Endothelial cell (in vitro differentiated cells): Measurements from ENCODE around the gene ABLIM1. TPM values are rescaled to one million over a fixed set of nuclear protein-coding genes. Genes with fewer than 3 reads are reported as not detected.

Experiments used
- DNase-seq: peaks from one replicate; pipeline ENCODE4 v3.0.0; 2021; ENCODE audit warnings: low spot score
- H3K27ac Mint-ChIP-seq: one replicate; pipeline ENCODE4 v1.8.0; 2021; ENCODE audit warnings: mixed read lengths, inconsistent platforms; ENCODE audit not compliant: unreplicated experiment
- H3K27me3 Mint-ChIP-seq: one replicate; pipeline ENCODE4 v1.8.0; 2021; ENCODE audit warnings: mild to moderate bottlenecking, moderate library complexity, mixed read lengths, inconsistent platforms; ENCODE audit not compliant: unreplicated experiment
- H3K36me3 Mint-ChIP-seq: one replicate; pipeline ENCODE4 v1.8.0; 2021; ENCODE audit warnings: mild to moderate bottlenecking, low read depth, mixed read lengths, inconsistent platforms; ENCODE audit not compliant: unreplicated experiment
- H3K4me1 Mint-ChIP-seq: one replicate; pipeline ENCODE4 v1.8.0; 2021; ENCODE audit warnings: mild to moderate bottlenecking, mixed read lengths, inconsistent platforms; ENCODE audit not compliant: unreplicated experiment
- H3K4me3 Mint-ChIP-seq: one replicate; pipeline ENCODE4 v1.8.0; 2021; ENCODE audit warnings: mild to moderate bottlenecking, mixed read lengths, inconsistent platforms; ENCODE audit not compliant: unreplicated experiment
- H3K9me3 Mint-ChIP-seq: one replicate; pipeline ENCODE4 v1.8.0; 2021; ENCODE audit warnings: mixed read lengths, inconsistent platforms; ENCODE audit not compliant: unreplicated experiment
- total RNA-seq: library from RNA; stranded (reverse); fragmentation: NEBNext Ultra II Directional; extraction: Animal tissue kit (Norgen Biotek cat#: 25700); gene quantifications from one replicate; pipeline ENCODE4 v1.2.1, GENCODE V29; 2021; ENCODE audit not compliant: unreplicated experiment
- TF ChIP-seq, protein P1 (sequence below): fragments of 200-600 bp; sonication (generic); IDR thresholded peaks from one replicate; pipeline ENCODE4 v1.5.0; 2021; ENCODE audit warnings: antibody characterized with exemption; ENCODE audit not compliant: unreplicated experiment

The ABLIM1 gene
- total RNA-seq, 1 donor from 2014 or later = 55.9 TPM

DNA sequence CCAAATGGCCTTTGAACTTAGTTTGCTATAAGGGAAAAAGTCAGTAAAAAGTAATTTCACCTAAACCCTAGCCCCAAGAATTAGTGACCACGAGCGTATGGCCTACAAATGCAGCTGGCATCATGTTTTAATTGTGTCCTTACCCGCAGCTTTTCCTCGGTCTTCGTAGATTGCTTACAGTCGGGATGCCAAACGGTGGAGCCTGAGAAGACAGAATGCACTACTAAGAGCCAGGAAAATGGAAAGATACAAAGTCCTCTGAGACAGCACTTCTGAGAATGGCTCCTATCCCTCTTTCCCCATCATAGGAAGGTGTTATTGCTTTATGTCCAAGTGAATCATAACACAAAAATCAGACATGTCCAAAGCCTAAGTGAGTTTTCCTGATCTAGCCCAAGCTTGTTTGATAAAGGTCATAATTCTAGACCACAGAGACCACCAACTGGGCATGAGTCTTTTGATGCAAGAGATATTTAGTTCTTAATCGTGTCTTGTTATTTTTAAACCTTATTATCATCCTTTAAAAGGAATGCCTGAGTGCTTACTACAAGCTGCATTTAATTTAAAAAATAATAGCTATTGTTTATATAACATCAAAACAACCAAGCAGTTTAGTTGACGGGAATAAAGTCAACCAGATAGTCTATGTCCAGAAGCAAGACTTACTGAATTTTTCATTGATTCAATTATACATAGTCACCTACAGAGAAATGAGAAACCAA, 170.1 kb downstream of the ABLIM1 start:
- no peaks in the 10 kb centered on the region for H3K9me3 Mint-ChIP-seq
- H3K27ac Mint-ChIP-seq = no peak overlapping the region
- DNase-seq = no peak
- H3K4me3 Mint-ChIP-seq = no peak overlapping the region
- peaks cover 37% of the 10 kb centered on the region for H3K4me1 Mint-ChIP-seq
- H3K36me3 Mint-ChIP-seq = peaks cover 19% of the 10 kb centered on the region
- no peaks in the 10 kb centered on the region for H3K27me3 Mint-ChIP-seq
- TF ChIP-seq, protein P1, sequence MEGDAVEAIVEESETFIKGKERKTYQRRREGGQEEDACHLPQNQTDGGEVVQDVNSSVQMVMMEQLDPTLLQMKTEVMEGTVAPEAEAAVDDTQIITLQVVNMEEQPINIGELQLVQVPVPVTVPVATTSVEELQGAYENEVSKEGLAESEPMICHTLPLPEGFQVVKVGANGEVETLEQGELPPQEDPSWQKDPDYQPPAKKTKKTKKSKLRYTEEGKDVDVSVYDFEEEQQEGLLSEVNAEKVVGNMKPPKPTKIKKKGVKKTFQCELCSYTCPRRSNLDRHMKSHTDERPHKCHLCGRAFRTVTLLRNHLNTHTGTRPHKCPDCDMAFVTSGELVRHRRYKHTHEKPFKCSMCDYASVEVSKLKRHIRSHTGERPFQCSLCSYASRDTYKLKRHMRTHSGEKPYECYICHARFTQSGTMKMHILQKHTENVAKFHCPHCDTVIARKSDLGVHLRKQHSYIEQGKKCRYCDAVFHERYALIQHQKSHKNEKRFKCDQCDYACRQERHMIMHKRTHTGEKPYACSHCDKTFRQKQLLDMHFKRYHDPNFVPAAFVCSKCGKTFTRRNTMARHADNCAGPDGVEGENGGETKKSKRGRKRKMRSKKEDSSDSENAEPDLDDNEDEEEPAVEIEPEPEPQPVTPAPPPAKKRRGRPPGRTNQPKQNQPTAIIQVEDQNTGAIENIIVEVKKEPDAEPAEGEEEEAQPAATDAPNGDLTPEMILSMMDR = no peak

DNA sequence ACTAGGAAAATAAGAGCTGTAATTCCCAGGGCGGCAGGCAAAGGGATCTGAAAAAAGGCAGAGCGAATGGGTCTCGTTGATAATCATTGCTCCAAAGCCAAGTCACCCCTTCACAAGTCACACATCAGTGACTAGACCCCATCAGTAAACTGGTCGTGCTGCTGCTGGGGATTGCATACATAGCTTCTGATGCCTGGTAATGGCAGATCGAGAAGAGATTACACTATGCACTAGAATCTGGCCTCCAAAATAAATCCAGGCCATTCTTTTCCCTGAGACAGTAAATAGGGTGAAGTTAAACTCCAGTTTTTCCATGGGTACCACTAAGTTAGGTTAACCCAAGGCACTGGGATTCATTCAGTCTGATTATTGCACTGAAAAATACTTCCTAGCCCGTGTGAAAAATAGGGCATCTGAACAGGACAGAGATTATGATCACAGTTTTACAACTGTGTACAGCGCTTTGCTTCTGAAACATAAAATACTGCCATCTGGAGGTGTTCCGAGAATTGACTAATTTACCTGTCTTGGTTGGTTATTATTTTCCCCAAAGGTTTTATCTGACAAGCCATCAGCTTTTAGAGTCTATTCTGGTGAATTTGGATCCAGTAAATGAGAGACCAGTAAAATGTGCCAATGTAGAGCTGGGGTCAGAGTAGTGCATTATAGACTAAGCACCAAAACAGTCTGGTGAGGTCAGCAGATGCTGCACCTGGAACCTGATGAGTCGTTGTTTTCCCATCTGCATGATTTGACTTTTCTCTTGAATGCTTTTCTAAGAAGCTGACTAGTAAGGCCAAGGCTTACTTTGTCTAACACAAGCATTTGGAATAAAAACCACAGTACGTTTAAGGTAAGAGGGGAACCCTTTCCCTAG, 170.9 kb downstream of the ABLIM1 start:
- Mint-ChIP-seq H3K9me3 (no peaks in the 10 kb centered on the region), H3K36me3 (peaks cover 19% of the 10 kb centered on the region), H3K4me1 (peaks cover 30% of the 10 kb centered on the region), H3K27me3 (no peaks in the 10 kb centered on the region), H3K27ac (no peak overlapping the region), H3K4me3 (no peak overlapping the region)
- no peak for DNase-seq
- TF ChIP-seq, protein P1 = no peak

DNA sequence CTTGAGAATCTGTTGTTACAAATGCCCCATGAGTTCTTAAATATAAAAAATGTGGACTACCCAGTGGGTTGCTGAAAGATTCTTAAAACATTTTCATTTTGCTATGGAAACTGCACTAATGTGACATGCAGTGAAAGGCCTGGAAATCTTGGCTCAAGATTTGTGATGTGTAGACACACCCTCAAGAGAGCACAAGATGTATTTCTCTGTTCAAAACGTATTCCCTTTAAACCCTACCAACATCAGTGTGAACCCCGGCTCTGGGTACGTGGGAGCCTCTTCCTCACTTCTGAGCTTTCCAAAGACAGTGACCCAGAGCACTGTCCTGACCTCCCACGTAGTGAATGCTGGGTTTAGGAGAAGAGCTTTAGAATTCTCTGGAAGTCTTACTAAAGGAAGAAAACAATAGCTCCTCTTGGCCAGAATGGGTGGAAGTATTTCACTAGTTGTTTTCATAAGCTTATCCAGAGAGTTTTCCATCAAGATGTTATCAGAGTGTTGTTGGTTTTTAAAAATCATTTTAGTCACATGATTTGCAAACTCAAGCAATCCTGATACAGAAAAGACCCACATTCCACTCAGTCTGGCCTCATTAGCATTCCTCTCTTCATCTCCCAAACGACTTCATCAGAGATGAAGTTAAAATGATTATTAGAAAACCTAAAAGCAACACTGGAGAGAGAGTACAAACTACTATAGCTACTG, 172.2 kb downstream of the ABLIM1 start:
- H3K36me3 Mint-ChIP-seq = peaks cover 19% of the 10 kb centered on the region
- TF ChIP-seq, protein P1 = no peak
- no peak overlapping the region for H3K27ac Mint-ChIP-seq
- DNase-seq = no peak
- H3K9me3 Mint-ChIP-seq = no peaks in the 10 kb centered on the region
- H3K27me3 Mint-ChIP-seq = no peaks in the 10 kb centered on the region
- H3K4me3 Mint-ChIP-seq = no peak overlapping the region
- peaks cover 22% of the 10 kb centered on the region for H3K4me1 Mint-ChIP-seq

DNA sequence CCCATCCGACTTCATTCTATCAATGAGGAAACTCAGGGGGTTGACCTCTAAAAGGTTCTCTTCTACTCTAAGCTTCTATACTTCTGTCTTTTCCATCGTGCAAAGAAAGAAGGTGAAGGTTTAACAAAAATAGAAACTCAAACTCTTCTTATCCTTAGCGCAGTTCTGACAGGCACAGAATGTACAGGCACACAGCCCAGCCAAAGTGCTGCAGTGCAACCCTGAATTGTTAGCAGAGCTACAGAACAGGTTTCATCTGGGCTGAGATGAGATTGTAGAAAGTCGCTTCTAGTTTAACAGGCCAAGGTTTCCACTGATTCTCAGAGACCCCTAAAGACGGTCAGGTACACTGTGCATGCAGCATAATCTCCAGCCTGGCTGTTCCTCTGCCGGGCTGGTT, 174.5 kb downstream of the ABLIM1 start:
- Mint-ChIP-seq H3K9me3 (no peaks in the 10 kb centered on the region), H3K36me3 (peaks cover 19% of the 10 kb centered on the region), H3K27me3 (no peaks in the 10 kb centered on the region), H3K4me1 (peaks cover 13% of the 10 kb centered on the region), H3K27ac (no peak overlapping the region), H3K4me3 (no peak overlapping the region)
- no peak for DNase-seq
- TF ChIP-seq, protein P1 = no peak
